Upper lobe of left lung (tissue), 6 donors: ENCODE data around the gene GUCY1A1. TPM values are rescaled to one million over a fixed set of nuclear protein-coding genes. Genes with fewer than 3 reads are reported as not detected.

Source experiments
- ATAC-seq, 2 donors: fragments of 200-7000 bp; cut with Tn5 transposase; one replicate each; pipeline ENCODE4 v1.9.1; 2022; ENCODE audit warnings: mild to moderate bottlenecking in 2 of 2, moderate library complexity in 2 of 2; ENCODE audit not compliant: low FRiP score in 2 of 2
- DNase-seq, 2 donors: peaks; one replicate each; pipeline ENCODE4 v3.0.0-alpha.2; 2019 to 2020
- H3K27ac ChIP-seq, 4 donors: fragments of 200-600 bp; sonication (generic); one replicate each; pipeline ENCODE4 v1.5.1; 2016 to 2019
- H3K27me3 ChIP-seq, 4 donors: fragments of 200-600 bp; sonication (generic); one replicate each; pipeline ENCODE4 v1.5.1; 2017 to 2019
- H3K36me3 ChIP-seq, 4 donors: fragments of 200-600 bp; sonication (generic); one replicate each; pipeline ENCODE4 v1.5.1; 2016 to 2019
- H3K4me1 ChIP-seq, 4 donors: fragments of 200-600 bp; sonication (generic); one replicate each; pipeline ENCODE4 v1.5.1; 2018 to 2019
- H3K4me3 ChIP-seq, 4 donors: fragments of 200-600 bp; sonication (generic); one replicate each; pipeline ENCODE4 v1.5.1; 2017 to 2019; ENCODE audit warnings: mild to moderate bottlenecking in 2 of 4, moderate library complexity in 1 of 4
- H3K9me3 ChIP-seq, 4 donors: fragments of 200-600 bp; sonication (generic); one replicate each; pipeline ENCODE4 v1.5.1; 2018 to 2019
- CTCF ChIP-seq, 6 experiments: fragments of 450-650 bp in 4 of 6; fragments of 200-600 bp in 2 of 6; sonication (generic) in 2 of 6; IDR thresholded peaks; one replicate each; pipeline ENCODE4 v1.5.1; 2016 to 2019; ENCODE audit warnings: antibody characterized with exemption in 6 of 6
- EP300 ChIP-seq, 4 donors: sonication (generic); formaldehyde crosslinking; IDR thresholded peaks; one replicate each; pipeline ENCODE4 v1.5.1; 2017; ENCODE audit warnings: antibody characterized with exemption in 4 of 4, control low read depth in 2 of 4
- POLR2A ChIP-seq, 4 donors: fragments of 450-650 bp; IDR thresholded peaks; one replicate each; pipeline ENCODE4 v1.5.1; 2016 to 2017; ENCODE audit warnings: antibody characterized with exemption in 4 of 4, mild to moderate bottlenecking in 2 of 4
- POLR2AphosphoS5 ChIP-seq, 2 donors: sonication (generic); formaldehyde crosslinking; IDR thresholded peaks; one replicate each; pipeline ENCODE4 v1.5.1; 2017; ENCODE audit warnings: antibody characterized with exemption in 2 of 2
- WGBS, 2 donors: methylation state at CpG; one replicate each; pipeline ENCODE4 v1.1.5; 2017 to 2018; 5-methylcytosine and 5-hydroxymethylcytosine counted together
- total RNA-seq, 6 donors: library from RNA; depleted of rRNA in 4 of 6; stranded (reverse); fragments of >200 nt in 4 of 6; gene quantifications; one replicate each; pipeline versions ENCODE4 v1.1.0 to v1.2.1, GENCODE V29; 2016 to 2021
- donor health status: DM: no; HTN: no; CAD: no; lungs with moderate emphysema.
- donor health status: DM: no; HTN: yes; CAD: no; lungs with severe emphysema.

GUCY1A1 gene
- total RNA-seq, 6 donors from 2014 or later = 19.0 to 67.1 (median 44.2) TPM

- Histone ChIP-seq H3K27me3 (no peaks in the 10 kb centered on the region), H3K4me3 (no peak overlapping the region), H3K9me3 (no peaks in the 10 kb centered on the region), H3K27ac (no peak overlapping the region), H3K4me1 (no peaks in the 10 kb centered on the region), H3K36me3 (no peaks in the 10 kb centered on the region)
- ATAC-seq (no peak), DNase-seq (no peak)
- TF ChIP-seq CTCF (IDR thresholded peaks at IDR 0.05) = no peak
- no peak for TF ChIP-seq EP300 (IDR thresholded peaks at IDR 0.05)
- TF ChIP-seq POLR2A (IDR thresholded peaks at IDR 0.05) = no peak
These were observed 42.2 kb upstream of the GUCY1A1 start for GRCh38 chr4:155624478-155624877.

- 85 to 92% methylated on average over 3 of the region's 3 CpGs for WGBS, 2 donors
- H3K27ac ChIP-seq = no peak overlapping the region
- ATAC-seq (no peak), DNase-seq (no peak)
- no peaks in the 10 kb centered on the region for H3K9me3 ChIP-seq
- no peaks in the 10 kb centered on the region for H3K36me3 ChIP-seq
- H3K4me3 ChIP-seq = no peak overlapping the region
- no peaks in the 10 kb centered on the region for H3K4me1 ChIP-seq
- TF ChIP-seq EP300 (IDR thresholded peaks at IDR 0.05) (no peak), POLR2A (IDR thresholded peaks at IDR 0.05) (no peak), POLR2AphosphoS5 (IDR thresholded peaks at IDR 0.05) (no peak)
- H3K27me3 ChIP-seq = no peaks in the 10 kb centered on the region
These were observed 40.1 kb upstream of the GUCY1A1 start for GRCh38 chr4:155626561-155626960.

- DNase-seq (no peak), ATAC-seq (no peak)
- H3K4me1 ChIP-seq = peaks cover 0 to 3% (median 0%) of the 10 kb centered on the region in 4 donors
- H3K36me3 ChIP-seq = no peaks in the 10 kb centered on the region
- no peaks in the 10 kb centered on the region for H3K9me3 ChIP-seq
- H3K27me3 ChIP-seq = no peaks in the 10 kb centered on the region
- H3K27ac ChIP-seq = no peak overlapping the region
- no peak overlapping the region for H3K4me3 ChIP-seq
- TF ChIP-seq EP300 (IDR thresholded peaks at IDR 0.05) = no peak
- 66 to 80% methylated on average over 3 of the region's 3 CpGs for WGBS, 2 donors
These were observed 37.3 kb upstream of the GUCY1A1 start for GRCh38 chr4:155629183-155629825.

- H3K27me3 ChIP-seq = no peaks in the 10 kb centered on the region
- H3K4me3 ChIP-seq = no peak overlapping the region
- H3K36me3 ChIP-seq = no peaks in the 10 kb centered on the region
- H3K27ac ChIP-seq = no peak overlapping the region
- 45 to 70% methylated on average over 1 of the region's 1 CpG for WGBS, 2 donors
- ATAC-seq = no peak
- no peaks in the 10 kb centered on the region for H3K9me3 ChIP-seq
- H3K4me1 ChIP-seq = peaks cover 0 to 3% (median 0%) of the 10 kb centered on the region in 4 donors
- DNase-seq = no peak
- no peak for TF ChIP-seq EP300 (IDR thresholded peaks at IDR 0.05)
- TF ChIP-seq CTCF (IDR thresholded peaks at IDR 0.05) = no peak
- no peak for TF ChIP-seq POLR2A (IDR thresholded peaks at IDR 0.05)
- TF ChIP-seq POLR2AphosphoS5 (IDR thresholded peaks at IDR 0.05) = no peak
These were observed 36.7 kb upstream of the GUCY1A1 start for GRCh38 chr4:155629956-155630355.

GRCh38 chr4:155632310-155632840, 34.3 kb upstream of the GUCY1A1 start:
- ATAC-seq = no peak
- WGBS, 2 donors = 71 to 81% methylated on average over 4 of the region's 4 CpGs
- no peaks in the 10 kb centered on the region for H3K27me3 ChIP-seq
- TF ChIP-seq EP300 (IDR thresholded peaks at IDR 0.05) (no peak), CTCF (IDR thresholded peaks at IDR 0.05) (no peak)
- H3K9me3 ChIP-seq = no peaks in the 10 kb centered on the region
- no peak overlapping the region for H3K4me3 ChIP-seq
- H3K36me3 ChIP-seq = no peaks in the 10 kb centered on the region
- H3K27ac ChIP-seq = no peak overlapping the region
- no peak for DNase-seq
- peaks cover 0 to 3% (median 0%) of the 10 kb centered on the region in 4 donors for H3K4me1 ChIP-seq
